HepG2 (cell line): Measurements from ENCODE around the gene NAXD.

ENCODE experiments used
- CTCF ChIP-seq: sonication (generic); formaldehyde crosslinking; IDR thresholded peaks from 2 replicates; pipeline ENCODE4 v1.5.0; 2020; ENCODE audit warnings: mild to moderate bottlenecking, missing genetic modification reagents, moderate library complexity
- JUND ChIP-seq: sonication (generic); formaldehyde crosslinking; IDR thresholded peaks from 2 replicates; pipeline ENCODE4 v1.8.0; 2022; ENCODE audit warnings: mild to moderate bottlenecking, missing genetic modification reagents
- MTA1 ChIP-seq: sonication (generic); formaldehyde crosslinking; IDR thresholded peaks from 2 replicates; pipeline ENCODE4 v1.4.0; 2020; ENCODE audit warnings: missing genetic modification reagents, mild to moderate bottlenecking, borderline replicate concordance
- POLR2AphosphoS5 ChIP-seq: IDR thresholded peaks from 2 replicates; pipeline ENCODE4 v1.6.1; 2012; ENCODE audit warnings: low read depth, low read length
- RFX5 ChIP-seq: IDR thresholded peaks from 2 replicates; pipeline ENCODE4 v1.6.1; 2011; ENCODE audit warnings: low read depth, low read length, improper control_type of control experiment
- ZFP82 ChIP-seq: sonication (generic); formaldehyde crosslinking; IDR thresholded peaks from 2 replicates; pipeline ENCODE4 v1.5.1; 2020; ENCODE audit warnings: mild to moderate bottlenecking, missing genetic modification reagents, borderline replicate concordance
- ZFX ChIP-seq: sonication (generic); formaldehyde crosslinking; IDR thresholded peaks from 2 replicates; pipeline ENCODE4 v1.4.0; 2020; ENCODE audit warnings: mild to moderate bottlenecking, low read depth, missing genetic modification reagents, moderate library complexity
- ZNF496 ChIP-seq: sonication (generic); formaldehyde crosslinking; IDR thresholded peaks from 2 replicates; pipeline ENCODE4 v1.8.1; 2023; ENCODE audit warnings: mild to moderate bottlenecking, moderate library complexity, missing genetic modification reagents; ENCODE audit not compliant: insufficient replicate concordance
- ZNF609 ChIP-seq: sonication (generic); formaldehyde crosslinking; IDR thresholded peaks from 2 replicates; pipeline ENCODE4 v1.4.0; 2020; ENCODE audit warnings: mild to moderate bottlenecking, missing genetic modification reagents, borderline replicate concordance
- TF ChIP-seq, protein P1 (sequence below): sonication (generic); formaldehyde crosslinking; IDR thresholded peaks from 2 replicates; pipeline ENCODE4 v1.4.0; 2020; ENCODE audit warnings: missing genetic modification reagents
- TF ChIP-seq, protein P2 (sequence below): sonication (generic); formaldehyde crosslinking; IDR thresholded peaks from 2 replicates; pipeline ENCODE4 v1.4.0; 2020; ENCODE audit warnings: mild to moderate bottlenecking, missing genetic modification reagents
- TF ChIP-seq, protein P3 (sequence below): sonication (generic); formaldehyde crosslinking; IDR thresholded peaks from 2 replicates; pipeline ENCODE4 v1.5.1; 2020; ENCODE audit warnings: mild to moderate bottlenecking, missing genetic modification reagents

DNA sequence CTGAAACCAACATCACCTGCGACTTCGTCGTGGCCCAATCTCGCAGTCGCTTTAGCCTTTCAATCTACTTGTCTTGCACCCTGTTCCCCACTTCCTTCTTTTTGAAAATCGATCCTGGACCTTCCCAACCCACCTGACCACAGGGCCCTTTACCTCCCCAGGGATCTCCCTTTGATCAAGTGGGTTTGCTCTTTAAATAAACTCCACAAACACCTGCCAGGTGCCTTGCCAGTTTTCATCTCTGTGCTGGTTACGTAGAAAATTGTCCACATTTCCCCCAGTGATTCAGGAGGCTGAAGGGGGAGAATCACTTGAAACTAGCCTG, 39.3 kb upstream of the NAXD start:
- TF ChIP-seq POLR2AphosphoS5, result no peak
- TF ChIP-seq CTCF, result no peak
- no peak for TF ChIP-seq ZNF609 (CRISPR knock-in tag)
- no peak for TF ChIP-seq ZFP82 (CRISPR knock-in tag)
- no peak for TF ChIP-seq ZFX (CRISPR knock-in tag)
- TF ChIP-seq, protein P1, sequence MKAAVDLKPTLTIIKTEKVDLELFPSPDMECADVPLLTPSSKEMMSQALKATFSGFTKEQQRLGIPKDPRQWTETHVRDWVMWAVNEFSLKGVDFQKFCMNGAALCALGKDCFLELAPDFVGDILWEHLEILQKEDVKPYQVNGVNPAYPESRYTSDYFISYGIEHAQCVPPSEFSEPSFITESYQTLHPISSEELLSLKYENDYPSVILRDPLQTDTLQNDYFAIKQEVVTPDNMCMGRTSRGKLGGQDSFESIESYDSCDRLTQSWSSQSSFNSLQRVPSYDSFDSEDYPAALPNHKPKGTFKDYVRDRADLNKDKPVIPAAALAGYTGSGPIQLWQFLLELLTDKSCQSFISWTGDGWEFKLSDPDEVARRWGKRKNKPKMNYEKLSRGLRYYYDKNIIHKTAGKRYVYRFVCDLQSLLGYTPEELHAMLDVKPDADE (CRISPR knock-in tag), result no peak
- TF ChIP-seq, protein P2, sequence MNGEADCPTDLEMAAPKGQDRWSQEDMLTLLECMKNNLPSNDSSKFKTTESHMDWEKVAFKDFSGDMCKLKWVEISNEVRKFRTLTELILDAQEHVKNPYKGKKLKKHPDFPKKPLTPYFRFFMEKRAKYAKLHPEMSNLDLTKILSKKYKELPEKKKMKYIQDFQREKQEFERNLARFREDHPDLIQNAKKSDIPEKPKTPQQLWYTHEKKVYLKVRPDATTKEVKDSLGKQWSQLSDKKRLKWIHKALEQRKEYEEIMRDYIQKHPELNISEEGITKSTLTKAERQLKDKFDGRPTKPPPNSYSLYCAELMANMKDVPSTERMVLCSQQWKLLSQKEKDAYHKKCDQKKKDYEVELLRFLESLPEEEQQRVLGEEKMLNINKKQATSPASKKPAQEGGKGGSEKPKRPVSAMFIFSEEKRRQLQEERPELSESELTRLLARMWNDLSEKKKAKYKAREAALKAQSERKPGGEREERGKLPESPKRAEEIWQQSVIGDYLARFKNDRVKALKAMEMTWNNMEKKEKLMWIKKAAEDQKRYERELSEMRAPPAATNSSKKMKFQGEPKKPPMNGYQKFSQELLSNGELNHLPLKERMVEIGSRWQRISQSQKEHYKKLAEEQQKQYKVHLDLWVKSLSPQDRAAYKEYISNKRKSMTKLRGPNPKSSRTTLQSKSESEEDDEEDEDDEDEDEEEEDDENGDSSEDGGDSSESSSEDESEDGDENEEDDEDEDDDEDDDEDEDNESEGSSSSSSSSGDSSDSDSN (CRISPR knock-in tag), result no peak
- TF ChIP-seq JUND (CRISPR knock-in tag), result no peak
- no peak for TF ChIP-seq MTA1 (CRISPR knock-in tag)
- TF ChIP-seq, protein P3, sequence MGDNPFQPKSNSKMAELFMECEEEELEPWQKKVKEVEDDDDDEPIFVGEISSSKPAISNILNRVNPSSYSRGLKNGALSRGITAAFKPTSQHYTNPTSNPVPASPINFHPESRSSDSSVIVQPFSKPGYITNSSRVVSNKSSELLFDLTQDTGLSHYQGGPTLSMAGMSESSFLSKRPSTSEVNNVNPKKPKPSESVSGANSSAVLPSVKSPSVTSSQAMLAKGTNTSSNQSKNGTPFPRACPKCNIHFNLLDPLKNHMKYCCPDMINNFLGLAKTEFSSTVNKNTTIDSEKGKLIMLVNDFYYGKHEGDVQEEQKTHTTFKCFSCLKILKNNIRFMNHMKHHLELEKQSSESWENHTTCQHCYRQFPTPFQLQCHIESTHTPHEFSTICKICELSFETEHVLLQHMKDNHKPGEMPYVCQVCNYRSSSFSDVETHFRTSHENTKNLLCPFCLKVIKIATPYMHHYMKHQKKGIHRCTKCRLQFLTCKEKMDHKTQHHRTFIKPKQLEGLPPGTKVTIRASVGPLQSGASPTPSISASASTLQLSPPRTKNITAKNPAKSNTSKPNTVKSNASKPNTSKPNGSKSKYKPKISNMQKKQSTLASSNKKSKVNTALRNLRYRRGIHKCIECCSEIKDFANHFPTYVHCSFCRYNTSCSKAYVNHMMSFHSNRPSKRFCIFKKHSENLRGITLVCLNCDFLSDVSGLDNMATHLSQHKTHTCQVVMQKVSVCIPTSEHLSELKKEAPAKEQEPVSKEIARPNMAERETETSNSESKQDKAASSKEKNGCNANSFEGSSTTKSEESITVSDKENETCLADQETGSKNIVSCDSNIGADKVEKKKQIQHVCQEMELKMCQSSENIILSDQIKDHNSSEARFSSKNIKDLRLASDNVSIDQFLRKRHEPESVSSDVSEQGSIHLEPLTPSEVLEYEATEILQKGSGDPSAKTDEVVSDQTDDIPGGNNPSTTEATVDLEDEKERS (CRISPR knock-in tag), result no peak
- TF ChIP-seq ZNF496, result no peak
- no peak for TF ChIP-seq RFX5
